Thyroid gland (tissue), 4 donors: ENCODE data around the gene CACNA1D. TPM values are rescaled to one million over a fixed set of nuclear protein-coding genes. Genes with fewer than 3 reads are reported as not detected.

Experiments used
- DNase-seq, 2 donors: peaks; one replicate each; pipeline ENCODE4 v3.0.0-alpha.2; 2019
- H3K27ac ChIP-seq, 3 donors: fragments of 200-600 bp; sonication (generic); 1 replicate in 2 of 3; 2 replicates in 1 of 3; pipeline ENCODE4 v1.5.1; 2016 to 2019; ENCODE audit warnings: mild to moderate bottlenecking in 1 of 3, moderate library complexity in 1 of 3
- H3K27me3 ChIP-seq: fragments of 200-600 bp; sonication (generic); one replicate; pipeline ENCODE4 v1.5.1; 2019
- H3K36me3 ChIP-seq, 2 donors: fragments of 200-600 bp; sonication (generic); one replicate each; pipeline ENCODE4 v1.5.1; 2016 to 2019
- H3K4me1 ChIP-seq, 2 donors: fragments of 200-600 bp; sonication (generic); one replicate each; pipeline ENCODE4 v1.5.1; 2017 to 2019
- H3K4me3 ChIP-seq, 3 donors: fragments of 200-600 bp; sonication (generic); replicated peaks in 1 of 3; 1 replicate in 2 of 3; 2 replicates in 1 of 3; pipeline ENCODE4 v1.5.1; 2016; ENCODE audit warnings: mild to moderate bottlenecking in 1 of 3
- H3K9me3 ChIP-seq: fragments of 200-600 bp; sonication (generic); one replicate; pipeline ENCODE4 v1.5.1; 2017
- POLR2A ChIP-seq, 2 donors: fragments of 450-650 bp; IDR thresholded peaks; one replicate each; pipeline ENCODE4 v1.6.1; 2017; ENCODE audit warnings: antibody characterized with exemption in 2 of 2, mild to moderate bottlenecking in 2 of 2, moderate library complexity in 1 of 2
- WGBS, 2 donors: methylation state at CpG; one replicate each; pipeline ENCODE4 v1.1.5; 2017; 5-methylcytosine and 5-hydroxymethylcytosine counted together
- intact Hi-C: fragments of 100-400 bp; cut with DNase I; formaldehyde crosslinking; loops from one replicate; pipeline ENCODE4 v1.15.1; 2023
- total RNA-seq, 4 donors: library from RNA; depleted of rRNA; stranded (reverse); fragments of >200 nt; gene quantifications; one replicate each; pipeline ENCODE4 v1.2.3, GENCODE V29; 2016
- TF ChIP-seq, protein P1 (sequence below), 6 experiments: fragments of 200-600 bp in 3 of 6; fragments of 450-650 bp in 3 of 6; sonication (generic) in 3 of 6; IDR thresholded peaks; one replicate each; pipeline ENCODE4 v1.5.1; 2016 to 2019; ENCODE audit warnings: antibody characterized with exemption in 6 of 6, mild to moderate bottlenecking in 2 of 6, inconsistent platforms in 1 of 6, moderate library complexity in 1 of 6

Gene CACNA1D
- total RNA-seq, 4 donors from 2014 or later = 7.1 to 46.1 (median 27.3) TPM

DNA sequence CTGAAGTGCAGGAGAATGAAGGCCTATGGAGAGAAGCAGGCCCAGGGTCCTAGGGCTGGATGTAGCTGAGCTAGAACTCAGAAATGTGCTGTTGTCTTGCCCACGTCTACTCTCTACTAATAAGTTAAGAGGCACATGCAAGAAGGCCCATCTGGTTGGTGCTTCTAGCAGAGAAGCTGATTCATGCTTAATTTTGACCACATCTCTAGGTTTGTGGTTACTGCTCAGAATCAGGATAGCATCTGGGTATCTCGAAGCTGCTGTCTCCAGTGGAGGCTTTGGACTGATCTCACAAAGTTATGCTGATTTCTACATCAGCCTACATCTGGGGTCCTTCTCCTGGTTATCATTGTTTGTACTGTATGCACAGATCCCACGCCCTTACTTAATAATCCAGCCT is 87.3 kb downstream of the CACNA1D start:
- Histone ChIP-seq H3K36me3 (no peaks in the 10 kb centered on the region), H3K4me1 (peaks cover 0 to 4% of the 10 kb centered on the region in 2 donors), H3K27ac (no peak overlapping the region), H3K4me3 (no peak overlapping the region), H3K27me3 (no peaks in the 10 kb centered on the region), H3K9me3 (no peaks in the 10 kb centered on the region)
- no peak for TF ChIP-seq POLR2A (IDR thresholded peaks at IDR 0.05)
- TF ChIP-seq, protein P1, sequence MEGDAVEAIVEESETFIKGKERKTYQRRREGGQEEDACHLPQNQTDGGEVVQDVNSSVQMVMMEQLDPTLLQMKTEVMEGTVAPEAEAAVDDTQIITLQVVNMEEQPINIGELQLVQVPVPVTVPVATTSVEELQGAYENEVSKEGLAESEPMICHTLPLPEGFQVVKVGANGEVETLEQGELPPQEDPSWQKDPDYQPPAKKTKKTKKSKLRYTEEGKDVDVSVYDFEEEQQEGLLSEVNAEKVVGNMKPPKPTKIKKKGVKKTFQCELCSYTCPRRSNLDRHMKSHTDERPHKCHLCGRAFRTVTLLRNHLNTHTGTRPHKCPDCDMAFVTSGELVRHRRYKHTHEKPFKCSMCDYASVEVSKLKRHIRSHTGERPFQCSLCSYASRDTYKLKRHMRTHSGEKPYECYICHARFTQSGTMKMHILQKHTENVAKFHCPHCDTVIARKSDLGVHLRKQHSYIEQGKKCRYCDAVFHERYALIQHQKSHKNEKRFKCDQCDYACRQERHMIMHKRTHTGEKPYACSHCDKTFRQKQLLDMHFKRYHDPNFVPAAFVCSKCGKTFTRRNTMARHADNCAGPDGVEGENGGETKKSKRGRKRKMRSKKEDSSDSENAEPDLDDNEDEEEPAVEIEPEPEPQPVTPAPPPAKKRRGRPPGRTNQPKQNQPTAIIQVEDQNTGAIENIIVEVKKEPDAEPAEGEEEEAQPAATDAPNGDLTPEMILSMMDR (IDR thresholded peaks at IDR 0.05) = no peak
- intact Hi-C loops = no loop called here
- 70 to 97% methylated on average over 3 of the region's 3 CpGs for WGBS, 2 donors
- DNase-seq = no peak

DNA sequence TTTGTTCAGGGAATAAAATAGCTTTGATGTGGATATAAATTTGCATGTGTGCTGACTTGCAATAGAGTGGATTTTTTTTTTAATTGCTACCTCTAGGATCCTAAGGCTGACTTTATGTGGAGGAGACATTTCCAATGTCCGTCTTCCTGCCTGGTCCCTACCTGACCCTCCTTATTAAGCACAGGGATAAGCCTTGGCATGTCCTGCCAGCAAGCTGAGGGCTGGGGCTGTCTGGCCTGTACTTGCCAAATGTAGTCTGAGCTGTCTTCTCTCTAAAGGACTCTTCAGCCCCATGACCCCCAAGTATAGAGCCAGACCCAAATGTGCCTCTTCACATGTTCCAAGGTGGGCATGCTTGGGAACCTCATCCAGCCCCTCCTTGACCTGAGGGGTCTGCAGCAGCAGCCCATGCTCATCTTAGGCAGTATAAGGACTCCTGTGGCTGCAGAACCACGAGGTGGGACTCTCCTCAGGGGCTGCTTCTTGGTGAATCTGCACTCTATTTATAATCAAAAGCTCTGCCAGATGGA is 88.8 kb downstream of the CACNA1D start:
- Histone ChIP-seq H3K27me3 (no peaks in the 10 kb centered on the region), H3K9me3 (no peaks in the 10 kb centered on the region), H3K4me3 (no peak overlapping the region), H3K27ac (no peak overlapping the region), H3K4me1 (peaks cover 0 to 4% of the 10 kb centered on the region in 2 donors), H3K36me3 (no peaks in the 10 kb centered on the region)
- intact Hi-C loops = no loop called here
- TF ChIP-seq, protein P1 (IDR thresholded peaks at IDR 0.05) = no peak
- no peak for TF ChIP-seq POLR2A (IDR thresholded peaks at IDR 0.05)
- 88 to 90% methylated on average over 2 of the region's 2 CpGs for WGBS, 2 donors
- DNase-seq = no peak

GRCh38 chr3:53585049-53585448 is 90.6 kb downstream of the CACNA1D start:
- DNase-seq = no peak
- Histone ChIP-seq H3K27ac (peak overlapping the region in 1 of 3 donors; percentile 41), H3K4me1 (peaks cover 0 to 4% of the 10 kb centered on the region in 2 donors), H3K4me3 (no peak overlapping the region), H3K27me3 (no peaks in the 10 kb centered on the region), H3K36me3 (no peaks in the 10 kb centered on the region), H3K9me3 (no peaks in the 10 kb centered on the region)
- TF ChIP-seq, protein P1 (IDR thresholded peaks at IDR 0.05) = no peak
- no peak for TF ChIP-seq POLR2A (IDR thresholded peaks at IDR 0.05)
- 80 to 87% methylated on average over 2 of the region's 2 CpGs for WGBS, 2 donors
- intact Hi-C loops = no loop called here

DNA sequence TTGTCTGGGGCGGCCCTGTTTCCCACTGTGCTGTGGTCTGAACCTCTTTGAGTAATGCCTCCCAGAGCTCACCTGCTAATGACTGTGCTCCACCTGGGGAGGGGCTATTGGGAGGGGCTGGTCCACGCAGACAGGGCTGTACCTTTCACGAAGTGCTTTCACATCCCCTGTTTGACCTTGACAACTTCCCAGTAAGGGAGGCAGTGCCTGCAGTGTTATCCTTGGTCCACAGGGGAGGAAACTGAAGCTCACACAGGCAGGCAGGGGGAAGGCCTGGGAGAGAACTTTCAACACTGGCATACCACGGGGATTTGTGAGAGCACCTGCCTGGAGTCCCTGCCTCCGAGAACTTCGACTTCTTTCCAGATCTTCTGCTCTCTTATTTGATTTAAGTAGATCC is 91.2 kb downstream of the CACNA1D start:
- peak; percentile 20 to 30 for DNase-seq
- no peaks in the 10 kb centered on the region for H3K9me3 ChIP-seq
- no peak overlapping the region for H3K4me3 ChIP-seq
- no peaks in the 10 kb centered on the region for H3K27me3 ChIP-seq
- intact Hi-C loops = no loop called here
- peak overlapping the region in 1 of 3 donors; percentile 41 for H3K27ac ChIP-seq
- no peaks in the 10 kb centered on the region for H3K36me3 ChIP-seq
- peaks cover 0 to 4% of the 10 kb centered on the region in 2 donors for H3K4me1 ChIP-seq
- 70 to 78% methylated on average over 6 of the region's 6 CpGs for WGBS, 2 donors
- TF ChIP-seq POLR2A (IDR thresholded peaks at IDR 0.05) = no peak
- TF ChIP-seq, protein P1 (IDR thresholded peaks at IDR 0.05) = peak in 1 of 6 experiments; percentile 5

DNA sequence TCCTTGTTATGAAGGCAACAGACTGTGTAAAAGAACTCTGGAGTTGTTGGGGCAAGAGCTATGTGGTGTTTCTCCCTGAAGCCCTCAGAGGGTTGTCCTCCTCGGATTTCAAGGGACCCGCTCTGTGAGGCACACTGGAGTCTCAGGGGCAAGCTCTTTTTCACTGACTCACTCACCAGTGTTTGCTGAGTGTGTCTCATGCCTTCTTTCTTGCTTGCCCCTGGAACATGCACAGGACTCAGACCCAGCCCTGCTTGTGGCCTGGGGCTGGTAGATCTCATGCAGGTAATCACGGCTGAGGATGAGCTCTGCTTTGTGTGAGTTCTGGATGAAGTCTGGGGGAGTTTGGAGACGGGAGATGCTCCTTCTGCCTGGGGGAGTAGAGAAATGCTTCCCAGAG is 93.7 kb downstream of the CACNA1D start:
- Histone ChIP-seq H3K4me1 (peaks cover 0 to 4% of the 10 kb centered on the region in 2 donors), H3K27me3 (no peaks in the 10 kb centered on the region), H3K4me3 (no peak overlapping the region), H3K9me3 (no peaks in the 10 kb centered on the region), H3K27ac (no peak overlapping the region), H3K36me3 (no peaks in the 10 kb centered on the region)
- peak; percentile 35 to 36 for DNase-seq
- WGBS, 2 donors = 50 to 66% methylated on average over 4 of the region's 4 CpGs
- intact Hi-C loops = no loop called here
- TF ChIP-seq, protein P1 (IDR thresholded peaks at IDR 0.05) = no peak
- no peak for TF ChIP-seq POLR2A (IDR thresholded peaks at IDR 0.05)
